Posterior cingulate gyrus (tissue), 11 donors: ENCODE results near the gene TM9SF4.
A peak's percentile ranks its signal among the peaks of the same experiment; 100 is the strongest.
"Not testable (repeated sequence)": the region's sequence is repeated elsewhere in the genome, so short reads cannot be mapped to it uniquely, and the experiment has no call there.

Source experiments
- DNase-seq, 10 donors: peaks; one replicate each; pipeline versions ENCODE4 v3.0.0 to v3.0.0-alpha.2; 2020 to 2021; ENCODE audit warnings: mixed read lengths in 3 of 10
- intact Hi-C: fragments of 100-400 bp; cut with DNase I; formaldehyde crosslinking; loops from one replicate; pipeline ENCODE4 v1.15.1; 2023

The TM9SF4 gene

GRCh38 chr20:32184961-32185603 is 75.6 kb downstream of the TM9SF4 start:
- intact Hi-C loops, result no loop called here
- no peak for DNase-seq

GRCh38 chr20:32186506-32186905 is 77.0 kb downstream of the TM9SF4 start:
- DNase-seq, result no peak
- intact Hi-C loops, result no loop called here

- intact Hi-C loops, result no loop called here
- DNase-seq, result no peak
Measured at GRCh38 chr20:32188376-32189122, 79.0 kb downstream of the TM9SF4 start.

GRCh38 chr20:32189123-32189410 is 79.6 kb downstream of the TM9SF4 start:
- DNase-seq, result peak in 1 of 10 donors; percentile 79

GRCh38 chr20:32189691-32190615 is 80.4 kb downstream of the TM9SF4 start:
- intact Hi-C loops, result no loop called here
- peak; percentile 38 to 95 (median 63) for DNase-seq

More at GRCh38 chr20:32189123-32189410, 79.6 kb downstream of the TM9SF4 start:
- intact Hi-C loops, result no loop called here

GRCh38 chr20:32190616-32191415 is 81.3 kb downstream of the TM9SF4 start:
- DNase-seq, result no peak
- intact Hi-C loops, result no loop called here

- no peak for DNase-seq
- intact Hi-C loops, result no loop called here
Measured at GRCh38 chr20:32191422-32191821, 81.9 kb downstream of the TM9SF4 start.

GRCh38 chr20:32191873-32192272 is 82.4 kb downstream of the TM9SF4 start:
- intact Hi-C loops, result no loop called here
- no peak for DNase-seq

- intact Hi-C loops, result no loop called here
- DNase-seq, result no peak
Measured at GRCh38 chr20:32192698-32193097, 83.2 kb downstream of the TM9SF4 start.

- DNase-seq, intact Hi-C loops: not testable (repeated sequence)
Measured at GRCh38 chr20:32193336-32193735, 83.8 kb downstream of the TM9SF4 start.

- DNase-seq, result no peak
- intact Hi-C loops, result no loop called here
Measured at GRCh38 chr20:32193996-32194395, 84.5 kb downstream of the TM9SF4 start.

GRCh38 chr20:32195581-32195980 is 86.1 kb downstream of the TM9SF4 start:
- DNase-seq, result no peak
- intact Hi-C loops, result no loop called here

GRCh38 chr20:32196613-32197012 is 87.1 kb downstream of the TM9SF4 start:
- peak in 1 of 10 donors; percentile 63 for DNase-seq
- intact Hi-C loops, result not testable (repeated sequence)

- intact Hi-C loops, result not testable (repeated sequence)
- DNase-seq, result peak in 1 of 10 donors; percentile 63
Measured at GRCh38 chr20:32197136-32197535, 87.6 kb downstream of the TM9SF4 start.

- DNase-seq, result no peak
- intact Hi-C loops, result no loop called here
Measured at GRCh38 chr20:32199006-32199405, 89.5 kb downstream of the TM9SF4 start.

- intact Hi-C loops, result loop anchor here (10.0 kb wide), 2 partner anchors 283 to 377 kb away; no protein-coding TSS in a partner anchor
- DNase-seq, result no peak
Measured at GRCh38 chr20:32201296-32201976, 91.9 kb downstream of the TM9SF4 start.

- no peak for DNase-seq
- intact Hi-C loops, result loop anchor here (10.0 kb wide), 2 partner anchors 283 to 377 kb away; no protein-coding TSS in a partner anchor
Measured at GRCh38 chr20:32201977-32202363, 92.5 kb downstream of the TM9SF4 start.

- no peak for DNase-seq
- intact Hi-C loops, result loop anchor here (10.0 kb wide), 2 partner anchors 281 to 379 kb away; no protein-coding TSS in a partner anchor
Measured at GRCh38 chr20:32203356-32204204, 94.1 kb downstream of the TM9SF4 start.
